PC-3 (cell line): ENCODE data around the gene RFLNA. TPM values are rescaled to one million over a fixed set of nuclear protein-coding genes. Genes with fewer than 3 reads are reported as not detected.

Source experiments
- ATAC-seq: fragments of 200-7000 bp; cut with Tn5 transposase; 2 replicates; pipeline ENCODE4 v1.9.1; 2020; ENCODE audit warnings: mild to moderate bottlenecking, moderate library complexity
- Bru-seq: library from RNA; stranded (reverse); fragments of 400-500 nt; gene quantifications from one replicate; lab custom pipeline; 2021; lab: Mats Ljungman, UMichigan
- BruChase-seq, 2 experiments: library from RNA; stranded (reverse); fragments of 400-500 nt; gene quantifications; one replicate each; lab custom pipeline; 2021; lab: Mats Ljungman, UMichigan
- BruUV-seq: library from RNA; stranded (reverse); fragments of 400-500 nt; replicated peaks from 2 replicates; lab custom pipeline; 2021; lab: Mats Ljungman, UMichigan
- CTCF ChIA-PET: fragments of 300-600 bp; sonication (Branson Sonifier 250); formaldehyde crosslinking; loops from one replicate; lab custom pipeline; 2022; ENCODE audit warnings: antibody characterized with exemption; lab: Charles Lee
- POLR2A ChIA-PET: fragments of 300-600 bp; sonication (Branson Sonifier 250); formaldehyde crosslinking; loops from one replicate; lab custom pipeline; 2022; ENCODE audit warnings: antibody characterized with exemption; ENCODE audit not compliant: unreplicated experiment; lab: Charles Lee
- DNase-seq: peaks from one replicate; pipeline ENCODE4 v3.0.0-alpha.2; 2015
- H2AFZ ChIP-seq: fragments of 300-600 bp; sonication (generic); 2 replicates; pipeline ENCODE4 v1.6.0; 2016; ENCODE audit warnings: antibody characterized with exemption, low read length
- H3F3A ChIP-seq: fragments of 300-600 bp; sonication (generic); one replicate; pipeline ENCODE4 v1.6.0; 2017; ENCODE audit warnings: antibody characterized with exemption, low read length, control low read depth, mild to moderate bottlenecking; ENCODE audit not compliant: unreplicated experiment
- H3K27ac ChIP-seq: fragments of 300-600 bp; sonication (generic); 2 replicates; pipeline ENCODE4 v1.5.1; 2016; ENCODE audit warnings: mild to moderate bottlenecking, low read length
- H3K27me3 ChIP-seq: fragments of 300-600 bp; sonication (generic); 2 replicates; pipeline ENCODE4 v1.6.1; 2016; ENCODE audit warnings: low read length, mixed read lengths
- H3K36me3 ChIP-seq: fragments of 300-600 bp; sonication (generic); 2 replicates; pipeline ENCODE4 v1.6.1; 2016; ENCODE audit warnings: low read depth, mixed run types, low read length, mixed read lengths
- H3K4me1 ChIP-seq: fragments of 300-600 bp; sonication (generic); 2 replicates; pipeline ENCODE4 v1.5.1; 2016; ENCODE audit warnings: low read length; ENCODE audit not compliant: insufficient read depth
- H3K4me2 ChIP-seq: fragments of 300-600 bp; sonication (generic); 2 replicates; pipeline ENCODE4 v1.6.0; 2016; ENCODE audit warnings: low read length
- H3K4me3 ChIP-seq: fragments of 300-600 bp; sonication (generic); 2 replicates; pipeline ENCODE4 v1.5.1; 2016; ENCODE audit warnings: mild to moderate bottlenecking, low read length, mixed read lengths
- H3K79me2 ChIP-seq: fragments of 300-600 bp; sonication (generic); 2 replicates; pipeline ENCODE4 v1.6.1; 2017; ENCODE audit warnings: low read length, mixed read lengths
- H3K9ac ChIP-seq: fragments of 300-600 bp; sonication (generic); 2 replicates; pipeline ENCODE4 v1.6.0; 2016; ENCODE audit warnings: mild to moderate bottlenecking, low read length
- H3K9me2 ChIP-seq: fragments of 300-600 bp; sonication (generic); replicated peaks from 2 replicates; pipeline ENCODE4 v1.6.1; 2016; ENCODE audit warnings: mixed run types, low read length, mixed read lengths
- H3K9me3 ChIP-seq: fragments of 300-600 bp; sonication (generic); 2 replicates; pipeline ENCODE4 v1.6.1; 2016; ENCODE audit warnings: low read length, mixed read lengths
- H4K20me1 ChIP-seq: fragments of 300-600 bp; sonication (generic); 2 replicates; pipeline ENCODE4 v1.6.1; 2016; ENCODE audit warnings: low read length, mixed read lengths
- EZH2 ChIP-seq: fragments of 300-600 bp; sonication (generic); IDR thresholded peaks from one replicate; pipeline ENCODE4 v1.6.1; 2017; ENCODE audit warnings: antibody characterized with exemption, mild to moderate bottlenecking, low read length; ENCODE audit not compliant: unreplicated experiment
- EZH2phosphoT487 ChIP-seq: fragments of 300-600 bp; sonication (generic); IDR thresholded peaks from 2 replicates; pipeline ENCODE4 v1.6.1; 2018; ENCODE audit warnings: mild to moderate bottlenecking, antibody characterized with exemption, low read length, borderline replicate concordance
- intact Hi-C: fragments of 100-400 bp; cut with micrococcal nuclease; formaldehyde crosslinking; loops from 2 replicates; pipeline ENCODE4 v1.9.0; 2023
- long read RNA-seq: library from polyadenylated mRNA; unstranded; transcript quantifications from one replicate; pipeline ENCODE4 v2.0.0, GENCODE V29; 2021; ENCODE audit not compliant: unreplicated experiment
- total RNA-seq: library from RNA; depleted of rRNA; stranded (reverse); fragments of >200 nt; gene quantifications from 2 replicates; pipeline ENCODE4 v1.2.3, GENCODE V29; 2014; rRNA removed
- TF ChIP-seq, protein P1 (sequence below): fragments of 300-600 bp; sonication (generic); conservative IDR thresholded peaks from 2 replicates; pipeline ENCODE4 v1.5.1; 2017; ENCODE audit warnings: antibody characterized with exemption, low read depth, mild to moderate bottlenecking, low read length

Gene RFLNA
- total RNA-seq (not detected in 2 replicates), Bru-seq, nascent RNA (percentile 6 among the genes with signal in this experiment), BruChase-seq, experiment 1, labeled RNA remaining after a 6-hour chase (not detected), BruChase-seq, experiment 2, labeled RNA remaining after a 2-hour chase (not detected)
- long read RNA-seq, partial matches to known transcripts = 0 of 1 reads
- long read RNA-seq, other reads (novel, unspliced or antisense) = 1 of 1 reads

GRCh38 chr12:124294780-124295341 lies at the start of gene RFLNA:
TSS of gene RFLNA (plus strand) at chr12:124295093. CDS start at chr12:124295430, 337 bp downstream.
- intact Hi-C loops = no loop called here
- Histone ChIP-seq H3K4me1 (no peaks in the 10 kb centered on the region), H3K9me2 (no peaks in the 10 kb centered on the region), H3K27me3 (peaks cover 79% of the 10 kb centered on the region), H2AFZ (no peak within 1 kb of the TSS), H3K36me3 (no peaks in the 10 kb centered on the region), H4K20me1 (no peaks in the 10 kb centered on the region), H3F3A (no peaks in the 10 kb centered on the region), H3K79me2 (no peaks in the 10 kb centered on the region), H3K9ac (no peak within 1 kb of the TSS), H3K4me2 (no peak within 1 kb of the TSS), H3K9me3 (no peaks in the 10 kb centered on the region), H3K4me3 (no peak within 1 kb of the TSS), H3K27ac (no peak within 1 kb of the TSS)
- peak; percentile 22; the same call in 1 of the 2 replicates for TF ChIP-seq EZH2phosphoT487
- TF ChIP-seq, protein P1, sequence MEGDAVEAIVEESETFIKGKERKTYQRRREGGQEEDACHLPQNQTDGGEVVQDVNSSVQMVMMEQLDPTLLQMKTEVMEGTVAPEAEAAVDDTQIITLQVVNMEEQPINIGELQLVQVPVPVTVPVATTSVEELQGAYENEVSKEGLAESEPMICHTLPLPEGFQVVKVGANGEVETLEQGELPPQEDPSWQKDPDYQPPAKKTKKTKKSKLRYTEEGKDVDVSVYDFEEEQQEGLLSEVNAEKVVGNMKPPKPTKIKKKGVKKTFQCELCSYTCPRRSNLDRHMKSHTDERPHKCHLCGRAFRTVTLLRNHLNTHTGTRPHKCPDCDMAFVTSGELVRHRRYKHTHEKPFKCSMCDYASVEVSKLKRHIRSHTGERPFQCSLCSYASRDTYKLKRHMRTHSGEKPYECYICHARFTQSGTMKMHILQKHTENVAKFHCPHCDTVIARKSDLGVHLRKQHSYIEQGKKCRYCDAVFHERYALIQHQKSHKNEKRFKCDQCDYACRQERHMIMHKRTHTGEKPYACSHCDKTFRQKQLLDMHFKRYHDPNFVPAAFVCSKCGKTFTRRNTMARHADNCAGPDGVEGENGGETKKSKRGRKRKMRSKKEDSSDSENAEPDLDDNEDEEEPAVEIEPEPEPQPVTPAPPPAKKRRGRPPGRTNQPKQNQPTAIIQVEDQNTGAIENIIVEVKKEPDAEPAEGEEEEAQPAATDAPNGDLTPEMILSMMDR = no peak
- TF ChIP-seq EZH2 = no peak
- ChIA-PET POLR2A (no interaction called here), CTCF (no interaction called here)
- BruUV-seq = no TSS peak
- ATAC-seq = no peak
- DNase-seq = no peak

DNA sequence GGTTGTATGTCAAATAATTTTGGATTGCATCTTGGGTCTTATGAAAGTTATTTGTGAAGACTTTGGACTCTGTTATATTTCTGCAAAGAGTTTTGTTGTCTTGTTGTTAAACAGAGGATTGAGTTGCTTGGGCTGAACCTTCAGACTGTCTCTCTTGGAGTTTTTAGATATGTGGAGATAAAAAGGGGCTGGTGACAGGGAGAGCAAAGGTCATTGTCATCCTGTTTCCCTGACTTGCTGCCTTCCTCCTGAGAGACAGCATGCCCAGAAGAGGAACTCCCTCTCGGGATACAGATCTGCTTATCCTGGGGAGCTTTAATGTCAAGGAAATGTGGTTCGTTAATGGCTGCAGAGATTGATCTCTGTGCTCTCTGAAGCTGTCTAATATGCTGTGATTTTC lies 47.6 kb upstream of the RFLNA start:
- intact Hi-C loops = no loop called here
- Histone ChIP-seq H3K9ac (no peak overlapping the region), H3K4me3 (no peak overlapping the region), H3K4me2 (no peak overlapping the region), H3K9me3 (no peaks in the 10 kb centered on the region), H3F3A (no peaks in the 10 kb centered on the region), H3K27me3 (peaks cover 90% of the 10 kb centered on the region), H2AFZ (no peak overlapping the region), H3K79me2 (no peaks in the 10 kb centered on the region), H4K20me1 (no peaks in the 10 kb centered on the region), H3K9me2 (no peaks in the 10 kb centered on the region), H3K27ac (no peak overlapping the region), H3K4me1 (no peaks in the 10 kb centered on the region), H3K36me3 (no peaks in the 10 kb centered on the region)
- no TSS peak for BruUV-seq
- ATAC-seq = no peak
- TF ChIP-seq EZH2phosphoT487 (no peak), EZH2 (no peak)
- TF ChIP-seq, protein P1 = no peak
- DNase-seq = no peak
- ChIA-PET POLR2A (no interaction called here), CTCF (no interaction called here)
